ENCODE measurements around the gene TEAD4.

TEAD4 gene

DNA sequence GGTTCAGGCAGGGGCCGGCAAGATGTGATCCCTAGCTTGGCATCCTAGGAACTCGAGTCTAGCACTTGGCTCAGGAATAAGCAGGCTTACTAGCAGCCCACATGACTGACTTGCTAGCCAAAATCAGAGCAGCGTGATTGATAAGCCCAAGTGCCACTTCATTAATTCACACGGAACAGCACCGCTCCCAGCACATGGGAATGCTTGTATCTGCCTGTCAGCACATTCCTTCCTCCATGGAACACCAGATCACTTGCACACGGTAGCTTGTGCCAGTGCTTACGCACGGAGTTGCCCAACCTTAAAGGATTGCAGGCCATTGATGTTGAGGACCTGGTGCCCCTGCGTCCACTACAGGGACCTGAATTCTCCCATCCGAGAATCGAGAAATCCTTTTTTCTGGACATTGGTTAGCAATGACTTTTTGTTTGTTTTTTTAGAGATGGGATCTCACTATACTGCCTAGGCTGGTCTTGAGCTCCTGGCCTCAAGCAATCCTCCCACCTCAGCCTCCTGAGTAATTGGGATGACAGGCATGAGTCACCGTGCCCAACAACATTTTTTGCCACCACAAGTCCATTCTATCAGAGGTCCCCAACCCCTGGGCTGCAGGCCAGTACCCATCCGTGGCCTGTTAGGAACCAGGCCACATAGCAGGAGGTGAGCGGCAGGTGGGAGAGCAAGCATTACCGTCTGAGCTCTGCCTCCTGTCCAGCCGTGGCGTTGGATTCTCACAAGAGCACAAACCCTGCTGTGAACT, 87.4 kb downstream of the TEAD4 start:
- TF ChIP-seq, protein P1, sequence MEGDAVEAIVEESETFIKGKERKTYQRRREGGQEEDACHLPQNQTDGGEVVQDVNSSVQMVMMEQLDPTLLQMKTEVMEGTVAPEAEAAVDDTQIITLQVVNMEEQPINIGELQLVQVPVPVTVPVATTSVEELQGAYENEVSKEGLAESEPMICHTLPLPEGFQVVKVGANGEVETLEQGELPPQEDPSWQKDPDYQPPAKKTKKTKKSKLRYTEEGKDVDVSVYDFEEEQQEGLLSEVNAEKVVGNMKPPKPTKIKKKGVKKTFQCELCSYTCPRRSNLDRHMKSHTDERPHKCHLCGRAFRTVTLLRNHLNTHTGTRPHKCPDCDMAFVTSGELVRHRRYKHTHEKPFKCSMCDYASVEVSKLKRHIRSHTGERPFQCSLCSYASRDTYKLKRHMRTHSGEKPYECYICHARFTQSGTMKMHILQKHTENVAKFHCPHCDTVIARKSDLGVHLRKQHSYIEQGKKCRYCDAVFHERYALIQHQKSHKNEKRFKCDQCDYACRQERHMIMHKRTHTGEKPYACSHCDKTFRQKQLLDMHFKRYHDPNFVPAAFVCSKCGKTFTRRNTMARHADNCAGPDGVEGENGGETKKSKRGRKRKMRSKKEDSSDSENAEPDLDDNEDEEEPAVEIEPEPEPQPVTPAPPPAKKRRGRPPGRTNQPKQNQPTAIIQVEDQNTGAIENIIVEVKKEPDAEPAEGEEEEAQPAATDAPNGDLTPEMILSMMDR (IDR thresholded peaks at IDR 0.05; ENCODE audit: control insufficient read depth, extremely low read depth, insufficient read depth), result no peak
- no peak overlapping the region for H3K4me3 ChIP-seq (ENCODE audit: low read depth, low read length)
- DNase-seq (ENCODE audit: low read depth), result no peak

DNA sequence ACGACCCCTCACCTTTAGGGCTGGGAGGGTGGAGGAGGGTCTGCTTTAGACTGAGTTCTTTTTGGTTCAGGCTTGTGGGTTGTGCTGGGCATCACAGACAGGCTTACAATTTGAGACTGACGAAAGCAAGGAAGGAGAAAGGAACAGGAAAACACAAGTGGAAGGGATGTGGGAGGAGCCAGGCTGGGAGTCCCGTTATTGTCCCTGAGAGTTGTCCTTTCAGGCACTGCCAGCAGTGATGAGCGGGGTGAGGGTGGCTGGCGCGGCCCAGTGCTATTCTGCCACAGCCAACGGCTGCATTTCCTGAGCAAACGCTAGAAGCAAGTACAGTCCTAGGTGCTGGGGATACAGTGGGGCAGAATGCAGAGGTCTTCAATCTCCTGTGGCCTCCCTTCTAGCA, 88.8 kb downstream of the TEAD4 start:
- DNase-seq (ENCODE audit: low read depth), result no peak
- TF ChIP-seq, protein P1 (IDR thresholded peaks at IDR 0.05; ENCODE audit: control insufficient read depth, extremely low read depth, insufficient read depth), result no peak
- no peak overlapping the region for H3K4me3 ChIP-seq (ENCODE audit: low read depth, low read length)

DNA sequence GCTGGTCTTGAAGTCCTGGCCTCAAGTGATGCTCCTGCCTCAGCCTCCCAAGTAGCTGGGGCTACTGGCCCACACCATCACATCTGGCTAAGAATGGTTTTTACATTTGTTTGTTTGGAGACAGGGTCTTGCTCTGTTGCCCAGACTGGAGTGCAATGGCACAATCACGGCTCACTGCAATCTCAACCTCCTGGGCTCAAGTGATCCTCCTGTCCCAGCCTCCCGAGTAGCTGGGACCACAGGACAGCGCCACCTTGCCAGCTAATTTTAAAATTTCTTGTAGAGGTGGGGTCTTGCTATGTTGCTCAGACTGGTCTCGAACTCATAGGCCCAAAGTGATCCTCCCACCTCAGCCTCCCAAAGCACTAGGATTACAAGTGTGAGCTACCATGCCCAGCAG, 89.3 kb downstream of the TEAD4 start:
- TF ChIP-seq, protein P1 (IDR thresholded peaks at IDR 0.05; ENCODE audit: control insufficient read depth, extremely low read depth, insufficient read depth), result no peak
- no peak overlapping the region for H3K4me3 ChIP-seq (ENCODE audit: low read depth, low read length)
- no peak for DNase-seq (ENCODE audit: low read depth)

DNA sequence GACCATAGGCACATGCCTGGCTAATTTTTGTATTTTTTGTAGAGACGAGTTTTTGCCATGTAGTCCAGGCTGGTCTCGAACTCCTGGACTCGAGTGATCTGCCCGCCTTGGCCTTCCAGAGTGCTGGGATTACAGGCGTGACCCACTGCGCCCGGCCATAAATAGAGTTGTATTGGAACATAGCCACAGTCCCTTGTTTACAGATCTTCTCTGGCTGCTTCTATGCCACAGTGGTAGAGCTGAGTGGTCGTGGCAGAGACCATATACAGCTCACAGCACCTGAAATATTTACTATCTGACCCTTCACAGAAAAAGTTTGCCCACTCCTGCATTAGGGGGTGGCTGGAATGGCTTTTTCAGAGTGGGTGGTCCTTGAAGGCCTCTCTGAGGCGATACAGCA, 90.0 kb downstream of the TEAD4 start:
- H3K4me3 ChIP-seq (ENCODE audit: low read depth, low read length), result no peak overlapping the region
- TF ChIP-seq, protein P1 (IDR thresholded peaks at IDR 0.05; ENCODE audit: control insufficient read depth, extremely low read depth, insufficient read depth), result no peak
- DNase-seq (ENCODE audit: low read depth), result no peak

DNA sequence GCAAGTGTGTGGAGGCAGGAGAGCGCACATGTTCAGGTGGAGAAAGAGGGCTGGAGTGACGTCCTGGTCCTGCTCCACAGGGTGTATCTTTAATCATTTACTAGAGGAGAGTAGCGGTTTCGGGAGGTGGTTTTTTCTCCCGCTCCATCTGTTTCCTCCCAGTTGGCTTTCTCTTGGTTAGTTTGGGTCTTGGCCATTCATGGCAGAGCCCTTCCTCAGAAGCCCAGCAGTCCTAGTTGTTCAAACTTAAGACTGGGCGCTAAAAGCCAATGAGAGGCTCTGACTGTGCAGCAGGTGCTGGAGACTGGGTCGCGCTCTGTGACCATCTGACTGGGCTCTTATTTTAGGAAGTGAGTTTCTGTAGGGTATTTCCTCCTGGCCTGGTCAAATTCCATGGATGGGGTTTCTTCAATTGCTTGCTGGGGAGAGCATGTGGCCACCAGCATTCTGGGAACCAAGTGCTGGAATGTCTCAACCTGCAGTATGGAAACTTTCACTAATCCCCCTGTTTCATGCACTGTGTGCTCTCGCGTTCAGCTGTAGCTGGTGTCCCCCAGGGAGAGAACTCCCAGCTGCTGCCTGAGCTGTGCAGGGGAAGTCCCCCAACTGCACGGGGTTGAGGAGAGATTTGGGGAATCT, 90.5 kb downstream of the TEAD4 start:
- TF ChIP-seq, protein P1 (IDR thresholded peaks at IDR 0.05; ENCODE audit: control insufficient read depth, extremely low read depth, insufficient read depth), result no peak
- DNase-seq (ENCODE audit: low read depth), result no peak
- H3K4me3 ChIP-seq (ENCODE audit: low read depth, low read length), result no peak overlapping the region

DNA sequence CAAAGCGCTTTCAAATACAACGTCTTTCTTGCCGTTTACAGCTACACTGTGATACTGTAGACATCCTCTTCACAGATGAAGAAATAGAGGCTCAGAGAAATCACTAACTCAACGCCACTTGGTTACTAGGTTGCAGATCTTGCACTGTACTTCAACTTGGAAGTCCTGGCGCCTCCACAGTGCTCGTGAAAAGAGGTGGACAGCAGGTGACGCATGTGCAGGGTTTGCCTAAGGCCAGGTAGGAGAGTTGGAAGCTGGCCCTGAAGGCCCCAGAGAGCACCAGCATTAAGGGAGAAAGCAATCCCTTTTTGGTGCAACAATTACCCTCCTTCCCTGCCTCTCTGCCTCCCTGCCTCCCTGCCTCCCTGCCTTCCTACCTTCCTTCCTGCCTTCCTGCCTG, 95.2 kb downstream of the TEAD4 start:
- no peak for DNase-seq (ENCODE audit: low read depth)
- TF ChIP-seq, protein P1 (IDR thresholded peaks at IDR 0.05; ENCODE audit: control insufficient read depth, extremely low read depth, insufficient read depth), result no peak
- no peak overlapping the region for H3K4me3 ChIP-seq (ENCODE audit: low read depth, low read length)
